Hypothalamus (tissue), 51 donors: Measurements from ENCODE around the gene SDC1.

ENCODE experiments used
- DNase-seq, 51 donors: peaks; one replicate each; lab custom pipeline; 2025; lab: John Stamatoyannopoulos, UW

Gene SDC1

GRCh38 chr2:20156076-20156759 is 68.7 kb downstream of the SDC1 start:
- no peak for DNase-seq

GRCh38 chr2:20153131-20153851 is 71.6 kb downstream of the SDC1 start:
- no peak for DNase-seq

- DNase-seq = no peak
These were observed 73.9 kb downstream of the SDC1 start for GRCh38 chr2:20150806-20151571.
